GF-D8 (cell line): ENCODE results near the gene RALB.
"Not testable (repeated sequence)": the region's sequence is repeated elsewhere in the genome, so short reads cannot be mapped to it uniquely, and the experiment has no call there.

Source experiments
- DNase-seq: peaks from one replicate; lab custom pipeline; 2025; lab: John Stamatoyannopoulos, UW

Gene RALB

GRCh38 chr2:120243211-120243610, 9.4 kb upstream of the RALB start:
- no peak for DNase-seq

- DNase-seq, result no peak
Measured at GRCh38 chr2:120243875-120244553, 8.6 kb upstream of the RALB start.

- no peak for DNase-seq
Measured at GRCh38 chr2:120244656-120245519, 7.8 kb upstream of the RALB start.

GRCh38 chr2:120245520-120246332, 6.9 kb upstream of the RALB start:
- no peak for DNase-seq

- DNase-seq, result no peak
Measured at GRCh38 chr2:120246546-120247300, 5.9 kb upstream of the RALB start.

- no peak for DNase-seq
Measured at GRCh38 chr2:120247851-120248250, 4.8 kb upstream of the RALB start.

GRCh38 chr2:120250640-120251039, 2.0 kb upstream of the RALB start:
- no peak for DNase-seq

- no peak for DNase-seq
Measured at GRCh38 chr2:120251078-120251477, 1.6 kb upstream of the RALB start.

- DNase-seq, result peak; percentile 50
Measured at GRCh38 chr2:120251880-120252224, 800 bp upstream of the RALB start.

GRCh38 chr2:120253021-120253882, 600 bp downstream of the RALB start:
- DNase-seq, result peak; percentile 72

GRCh38 chr2:120254178-120254577, 1.5 kb downstream of the RALB start:
- no peak for DNase-seq

- no peak for DNase-seq
Measured at GRCh38 chr2:120255071-120255470, 2.4 kb downstream of the RALB start.

GRCh38 chr2:120255986-120256650, 3.5 kb downstream of the RALB start:
- DNase-seq, result peak; percentile 54

- no peak for DNase-seq
Measured at GRCh38 chr2:120256651-120257000, 4.0 kb downstream of the RALB start.

- DNase-seq, result peak; percentile 36
Measured at GRCh38 chr2:120257522-120257921, 4.9 kb downstream of the RALB start.

- no peak for DNase-seq
Measured at GRCh38 chr2:120258196-120258595, 5.5 kb downstream of the RALB start.

- not testable (repeated sequence) for DNase-seq
Measured at GRCh38 chr2:120259939-120260338, 7.3 kb downstream of the RALB start.

GRCh38 chr2:120260736-120261135, 8.1 kb downstream of the RALB start:
- no peak for DNase-seq

- no peak for DNase-seq
Measured at GRCh38 chr2:120261387-120262006, 8.8 kb downstream of the RALB start.

GRCh38 chr2:120262150-120262549, 9.5 kb downstream of the RALB start:
- DNase-seq, result no peak
